C4-2B (cell line): ENCODE data around the gene CALHM2.

Experiments
- H3K27ac ChIP-seq: fragments of 450-650 bp; 2 replicates; pipeline ENCODE4 v1.5.1; 2017
- CTCF ChIP-seq: fragments of 450-650 bp; conservative IDR thresholded peaks from 2 replicates; pipeline ENCODE4 v1.5.1; 2017; ENCODE audit warnings: mild to moderate bottlenecking
- ZFX ChIP-seq: fragments of 450-650 bp; IDR thresholded peaks from 2 replicates; pipeline ENCODE4 v1.6.1; 2017

CALHM2 gene

GRCh38 chr10:103441611-103442010 is 10.6 kb downstream of the CALHM2 start:
- TF ChIP-seq ZFX: no peak
- TF ChIP-seq CTCF: no peak
- H3K27ac ChIP-seq: no peak overlapping the region

GRCh38 chr10:103441206-103441605 is 11.0 kb downstream of the CALHM2 start:
- TF ChIP-seq ZFX: no peak
- no peak for TF ChIP-seq CTCF
- H3K27ac ChIP-seq: no peak overlapping the region

GRCh38 chr10:103440416-103440815 is 11.8 kb downstream of the CALHM2 start:
- no peak overlapping the region for H3K27ac ChIP-seq
- no peak for TF ChIP-seq CTCF
- TF ChIP-seq ZFX: no peak

GRCh38 chr10:103439776-103440175 is 12.4 kb downstream of the CALHM2 start:
- H3K27ac ChIP-seq: no peak overlapping the region
- TF ChIP-seq ZFX: no peak
- no peak for TF ChIP-seq CTCF

GRCh38 chr10:103433858-103434257 is 18.3 kb downstream of the CALHM2 start:
- H3K27ac ChIP-seq: no peak overlapping the region
- TF ChIP-seq CTCF (no peak), ZFX (no peak)

GRCh38 chr10:103431902-103432301 is 20.3 kb downstream of the CALHM2 start:
- no peak for TF ChIP-seq CTCF
- TF ChIP-seq ZFX: no peak
- no peak overlapping the region for H3K27ac ChIP-seq

- no peak overlapping the region for H3K27ac ChIP-seq
- no peak for TF ChIP-seq CTCF
- TF ChIP-seq ZFX: no peak
Observed at GRCh38 chr10:103429647-103430046, 22.5 kb downstream of the CALHM2 start.
